Activated CD4-positive, CD25-positive, alpha-beta regulatory T cell treated with anti-CD3 and anti-CD28 coated beads, Interleukin-2, amount 50 U/mL, for 24 hours (primary cell): Measurements from ENCODE around the gene FHOD3.

Source experiments
- ATAC-seq, 2 donors: fragments of 150-1000 bp; cut with Tn5 transposase; one replicate each; pipeline ENCODE4 v1.10.0; 2021; ENCODE audit warnings: mild to moderate bottlenecking in 1 of 2, moderate library complexity in 1 of 2

FHOD3 gene

DNA sequence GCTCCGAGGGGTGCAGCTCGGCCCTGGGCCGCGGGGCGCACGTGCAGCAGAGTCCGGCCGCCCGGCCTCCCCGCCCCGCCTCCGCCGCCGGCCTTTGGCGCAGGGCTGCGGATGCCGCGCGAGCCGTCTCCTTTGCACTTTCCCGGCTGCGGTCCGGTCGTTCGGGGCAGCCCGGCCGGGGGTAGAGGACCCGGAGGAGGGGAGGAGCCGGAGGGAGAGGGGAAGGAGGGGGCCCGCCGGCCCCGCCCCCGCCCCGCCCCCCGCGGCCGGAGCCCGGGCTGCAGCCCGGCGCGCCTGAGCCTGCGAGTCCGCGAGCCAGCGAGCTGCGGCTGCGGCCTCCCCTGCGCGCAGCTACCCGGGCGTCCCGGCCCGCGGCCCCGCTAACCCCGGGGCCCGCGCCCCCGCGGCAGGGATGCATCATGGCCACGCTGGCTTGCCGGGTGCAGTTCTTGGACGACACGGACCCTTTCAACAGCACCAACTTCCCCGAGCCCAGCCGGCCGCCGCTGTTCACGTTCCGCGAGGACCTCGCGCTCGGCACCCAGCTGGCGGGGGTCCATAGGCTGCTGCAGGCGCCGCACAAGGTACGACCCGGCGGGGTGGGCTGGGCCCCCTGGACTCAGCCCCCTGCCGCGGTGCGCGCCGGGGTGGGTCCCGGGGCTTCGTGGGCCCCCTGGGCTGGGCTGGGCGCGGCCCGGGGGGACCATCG, at the start of gene FHOD3:
FHOD3 (plus strand) TSS at position 297 of the 709 bp plus-strand sequence; CDS start at position 420, 123 bp downstream.
- ATAC-seq = peak; percentile 17 to 18

DNA sequence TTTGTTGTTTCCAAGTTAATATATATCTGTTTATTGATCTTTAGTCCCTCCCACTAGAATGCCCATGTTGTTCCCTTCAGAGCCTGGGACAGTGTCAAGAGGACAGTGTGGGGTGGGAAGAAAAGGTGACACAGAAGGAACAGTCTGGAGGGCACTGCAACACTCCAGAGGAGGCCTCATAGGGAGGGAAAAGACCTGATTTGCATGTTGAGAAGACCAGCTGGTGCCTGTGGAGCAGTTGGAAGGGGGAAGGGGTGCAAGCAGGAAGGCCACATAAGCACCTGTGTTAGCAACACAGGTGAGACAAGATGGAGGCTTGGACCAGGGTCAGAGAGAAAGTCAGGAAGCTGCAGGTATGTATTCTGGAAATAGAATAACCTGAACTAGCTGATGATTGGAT, 48.1 kb upstream of the FHOD3 start:
- no peak for ATAC-seq

DNA sequence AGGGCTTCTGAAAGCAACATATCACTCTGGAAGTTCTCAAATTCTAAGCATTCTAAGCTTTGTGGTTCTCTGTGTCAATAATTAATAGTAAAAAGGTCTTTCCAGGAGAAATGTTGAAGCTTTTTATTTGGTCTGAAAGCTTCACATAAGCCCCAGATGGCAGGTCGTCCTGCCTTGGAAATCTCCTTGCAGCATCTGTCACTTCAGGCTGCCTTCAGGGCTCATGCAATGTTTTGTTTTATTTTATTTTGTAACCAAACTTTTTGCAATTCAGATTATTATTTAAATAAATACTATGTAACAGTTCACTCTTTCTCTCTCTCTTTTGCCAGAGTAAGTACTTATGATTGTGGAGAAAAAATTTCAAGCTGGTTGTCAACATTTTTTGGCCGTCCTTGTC, 46.7 kb upstream of the FHOD3 start:
- no peak for ATAC-seq

DNA sequence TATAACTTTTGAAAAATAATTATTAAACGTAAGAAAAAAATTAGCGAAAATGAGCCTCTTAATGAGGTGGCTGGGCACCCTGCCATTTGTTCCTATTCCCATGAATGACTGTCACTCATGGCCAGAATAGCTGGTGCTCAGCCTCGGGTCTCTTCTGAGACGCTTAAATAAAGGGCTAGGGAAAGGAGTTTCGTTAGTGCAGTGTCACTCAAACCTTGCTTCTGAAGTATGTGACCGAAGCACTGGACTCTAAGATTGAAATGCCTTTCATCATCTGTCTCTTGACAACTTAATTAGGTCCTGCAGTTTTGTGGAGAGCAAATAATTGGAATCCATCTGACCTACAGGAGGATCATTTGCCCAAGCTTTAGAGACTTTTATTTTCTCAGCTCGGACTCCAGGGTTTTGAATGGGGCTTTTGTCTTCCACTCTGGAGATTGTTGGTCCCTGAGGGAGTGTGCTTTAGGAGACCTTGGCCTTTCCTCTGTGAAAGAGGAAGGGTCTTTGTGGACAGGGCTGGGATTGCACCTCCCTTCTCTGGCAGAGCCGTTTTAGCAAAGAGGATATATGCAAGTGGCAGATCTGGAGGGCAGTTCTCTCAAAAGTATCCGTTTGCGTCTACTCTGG, 42.3 kb upstream of the FHOD3 start:
- no peak for ATAC-seq

- ATAC-seq = no peak
Observed at GRCh38 chr18:36256094-36256493, 41.4 kb upstream of the FHOD3 start.

- no peak for ATAC-seq
Observed at GRCh38 chr18:36262971-36263370, 34.5 kb upstream of the FHOD3 start.

GRCh38 chr18:36264283-36264682, 33.2 kb upstream of the FHOD3 start:
- no peak for ATAC-seq

- ATAC-seq = no peak
Observed at GRCh38 chr18:36265015-36265414, 32.5 kb upstream of the FHOD3 start.

DNA sequence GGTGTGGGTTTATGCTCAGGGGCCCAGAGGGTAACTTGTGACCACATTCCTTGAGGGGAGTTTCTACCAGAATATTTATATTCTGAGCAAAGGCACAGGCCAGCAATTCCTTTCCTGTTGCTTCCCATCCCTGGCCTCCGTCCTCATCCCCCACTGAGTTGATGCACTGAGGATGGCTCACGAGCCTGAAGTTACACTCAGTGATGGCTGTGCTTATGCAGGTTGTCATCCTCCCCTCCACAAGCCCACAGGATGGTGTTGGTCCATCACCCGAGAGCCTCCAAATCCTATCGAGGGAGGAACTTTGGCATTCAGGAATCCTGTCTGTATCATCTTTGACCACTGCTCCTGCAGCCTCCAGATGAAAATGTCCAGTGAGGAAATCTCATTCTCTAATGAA, 28.4 kb upstream of the FHOD3 start:
- ATAC-seq = no peak

GRCh38 chr18:36271153-36271552, 26.4 kb upstream of the FHOD3 start:
- no peak for ATAC-seq

- no peak for ATAC-seq
Observed at GRCh38 chr18:36273347-36273746, 24.2 kb upstream of the FHOD3 start.

GRCh38 chr18:36274083-36274715, 23.3 kb upstream of the FHOD3 start:
- no peak for ATAC-seq

- ATAC-seq = no peak
Observed at GRCh38 chr18:36275561-36275960, 22.0 kb upstream of the FHOD3 start.

- ATAC-seq = no peak
Observed at GRCh38 chr18:36279001-36279400, 18.5 kb upstream of the FHOD3 start.

- ATAC-seq = no peak
Observed at GRCh38 chr18:36281936-36282335, 15.6 kb upstream of the FHOD3 start.

DNA sequence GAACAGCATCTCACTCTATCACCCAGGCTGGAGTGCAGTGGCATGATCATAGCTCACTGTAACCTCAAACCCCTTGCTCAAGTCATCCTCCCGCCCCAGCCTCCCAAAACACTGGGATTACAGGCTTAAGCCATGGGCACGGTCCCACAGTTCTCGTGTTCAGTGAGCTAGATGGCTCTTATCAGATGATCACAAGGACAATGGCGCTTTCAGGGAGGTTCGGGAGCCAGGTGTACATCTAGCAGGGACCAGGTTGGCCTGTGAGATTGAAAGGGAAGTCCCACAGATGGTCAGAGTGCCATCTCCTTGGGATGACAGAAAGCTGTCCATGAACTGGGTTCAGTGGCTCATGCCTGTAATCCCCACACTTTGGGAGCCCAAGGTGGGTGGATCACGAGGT, 14.1 kb upstream of the FHOD3 start:
- ATAC-seq = no peak

GRCh38 chr18:36284268-36284667, 13.2 kb upstream of the FHOD3 start:
- ATAC-seq = no peak

- peak in 1 of 2 donors; percentile 33 for ATAC-seq
Observed at GRCh38 chr18:36284671-36285295, 12.7 kb upstream of the FHOD3 start.

- ATAC-seq = no peak
Observed at GRCh38 chr18:36287653-36288052, 9.9 kb upstream of the FHOD3 start.

GRCh38 chr18:36288689-36289088, 8.8 kb upstream of the FHOD3 start:
- no peak for ATAC-seq

- ATAC-seq = no peak
Observed at GRCh38 chr18:36294031-36294430, 3.5 kb upstream of the FHOD3 start.

GRCh38 chr18:36295214-36295613, 2.3 kb upstream of the FHOD3 start:
- ATAC-seq = no peak

GRCh38 chr18:36295880-36296301, 1.6 kb upstream of the FHOD3 start:
- ATAC-seq = no peak
